DMS153 treated with DMSO at 0.1 percent for 48 hours (cell line): ENCODE results near the gene SLC7A4.

Source experiments
- DNase-seq: peaks from one replicate; lab custom pipeline; 2025; ENCODE audit not compliant: unreplicated experiment; lab: John Stamatoyannopoulos, UW

Gene SLC7A4

GRCh38 chr22:21000207-21000986, 32.0 kb downstream of the SLC7A4 start:
- no peak for DNase-seq

GRCh38 chr22:20999350-21000206, 32.8 kb downstream of the SLC7A4 start:
- no peak for DNase-seq

GRCh38 chr22:20998411-20999336, 33.7 kb downstream of the SLC7A4 start:
- DNase-seq, result no peak

- no peak for DNase-seq
Measured at GRCh38 chr22:20997536-20998257, 34.7 kb downstream of the SLC7A4 start.

GRCh38 chr22:20996598-20997535, 35.5 kb downstream of the SLC7A4 start:
- no peak for DNase-seq

- DNase-seq, result no peak
Measured at GRCh38 chr22:20996031-20996410, 36.3 kb downstream of the SLC7A4 start.

GRCh38 chr22:20995329-20996030, 36.9 kb downstream of the SLC7A4 start:
- DNase-seq, result no peak

- DNase-seq, result no peak
Measured at GRCh38 chr22:20994902-20995241, 37.5 kb downstream of the SLC7A4 start.

- DNase-seq, result no peak
Measured at GRCh38 chr22:20994128-20994901, 38.0 kb downstream of the SLC7A4 start.

- no peak for DNase-seq
Measured at GRCh38 chr22:20993304-20994127, 38.8 kb downstream of the SLC7A4 start.

GRCh38 chr22:20992456-20993303, 39.7 kb downstream of the SLC7A4 start:
- no peak for DNase-seq

- DNase-seq, result no peak
Measured at GRCh38 chr22:20992056-20992442, 40.3 kb downstream of the SLC7A4 start.

GRCh38 chr22:20991252-20992055, 40.9 kb downstream of the SLC7A4 start:
- DNase-seq, result no peak

- DNase-seq, result no peak
Measured at GRCh38 chr22:20990184-20991180, 41.9 kb downstream of the SLC7A4 start.
